Type B pancreatic cell (in vitro differentiated cells): ENCODE results near the gene SIM1. TPM values are rescaled to one million over a fixed set of nuclear protein-coding genes. Genes with fewer than 3 reads are reported as not detected.

Source experiments
- DNase-seq: peaks from one replicate; pipeline ENCODE4 v3.0.0; 2021; ENCODE audit warnings: mixed read lengths; ENCODE audit not compliant: unreplicated experiment; ENCODE audit errors: extremely low spot score
- H3K27ac Mint-ChIP-seq: 2 replicates; pipeline ENCODE4 v1.8.0; 2021; ENCODE audit warnings: mild to moderate bottlenecking, mixed read lengths
- H3K27me3 Mint-ChIP-seq: 2 replicates; pipeline ENCODE4 v1.8.0; 2021; ENCODE audit warnings: mixed read lengths
- H3K36me3 Mint-ChIP-seq: 2 replicates; pipeline ENCODE4 v1.8.0; 2021; ENCODE audit warnings: mixed read lengths
- H3K4me1 Mint-ChIP-seq: one replicate; pipeline ENCODE4 v1.8.0; 2021; ENCODE audit warnings: mixed read lengths; ENCODE audit not compliant: unreplicated experiment
- H3K4me3 Mint-ChIP-seq: 2 replicates; pipeline ENCODE4 v1.8.0; 2021; ENCODE audit warnings: mild to moderate bottlenecking, mixed read lengths
- H3K9me3 Mint-ChIP-seq: 2 replicates; pipeline ENCODE4 v1.8.0; 2021; ENCODE audit warnings: mixed read lengths
- CTCF ChIP-seq: fragments of 200-600 bp; sonication (generic); conservative IDR thresholded peaks from 2 replicates; pipeline ENCODE4 v1.5.0; 2021; ENCODE audit warnings: antibody characterized with exemption, mild to moderate bottlenecking
- total RNA-seq: library from RNA; stranded (reverse); gene quantifications from 2 replicates; pipeline ENCODE4 v1.2.1, GENCODE V29; 2021; ENCODE audit warnings: low replicate concordance

SIM1 gene
- total RNA-seq, 1 donor from 2014 or later = 7.1 TPM

GRCh38 chr6:100353276-100354015 is 111.3 kb downstream of the SIM1 start:
- no peak for TF ChIP-seq CTCF
- no peaks in the 10 kb centered on the region for H3K9me3 Mint-ChIP-seq
- no peaks in the 10 kb centered on the region for H3K36me3 Mint-ChIP-seq
- no peaks in the 10 kb centered on the region for H3K4me1 Mint-ChIP-seq
- DNase-seq = no peak
- no peaks in the 10 kb centered on the region for H3K27me3 Mint-ChIP-seq
- H3K4me3 Mint-ChIP-seq = no peak overlapping the region
- no peak overlapping the region for H3K27ac Mint-ChIP-seq

- Mint-ChIP-seq H3K4me3 (no peak overlapping the region), H3K36me3 (no peaks in the 10 kb centered on the region), H3K9me3 (no peaks in the 10 kb centered on the region), H3K27me3 (no peaks in the 10 kb centered on the region), H3K4me1 (peaks cover 13% of the 10 kb centered on the region), H3K27ac (no peak overlapping the region)
- no peak for DNase-seq
- no peak for TF ChIP-seq CTCF
Measured at GRCh38 chr6:100350139-100350538, 114.6 kb downstream of the SIM1 start.

- no peak overlapping the region for H3K27ac Mint-ChIP-seq
Measured at GRCh38 chr6:100349366-100349765, 115.4 kb downstream of the SIM1 start.

DNA sequence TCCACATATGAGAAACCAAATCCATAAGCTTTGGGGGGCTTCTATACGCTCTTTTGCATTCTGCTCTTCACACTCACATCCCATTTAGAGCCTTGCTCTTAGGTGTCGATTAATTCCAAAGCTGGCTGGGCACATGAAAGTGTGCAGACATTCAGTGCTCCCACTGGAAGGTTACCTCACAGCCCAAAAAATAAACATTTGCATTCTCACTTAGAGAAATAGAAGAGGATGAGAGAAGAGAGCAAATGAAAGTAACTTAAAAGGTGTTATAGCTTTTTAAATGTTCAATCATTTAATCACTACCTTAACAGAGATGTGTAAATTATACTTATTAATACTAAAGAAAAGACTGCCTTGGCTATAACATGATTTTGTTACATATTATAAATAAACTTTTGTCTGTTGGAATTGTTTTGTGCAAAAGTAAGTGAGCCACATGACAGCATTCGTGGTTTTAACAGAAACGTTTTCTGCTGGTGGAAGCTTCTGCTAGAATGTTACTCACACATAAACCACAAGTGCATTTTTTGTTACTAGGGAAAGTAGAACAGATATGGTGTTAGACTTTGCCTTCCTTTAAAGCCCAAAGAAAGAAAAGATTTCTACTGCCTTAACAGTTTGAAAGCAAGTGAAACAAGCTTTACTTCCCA is 116.7 kb downstream of the SIM1 start:
- Mint-ChIP-seq H3K27me3 (no peaks in the 10 kb centered on the region), H3K27ac (no peak overlapping the region), H3K9me3 (no peaks in the 10 kb centered on the region), H3K36me3 (no peaks in the 10 kb centered on the region), H3K4me1 (peaks cover 21% of the 10 kb centered on the region), H3K4me3 (no peak overlapping the region)
- no peak for DNase-seq
- no peak for TF ChIP-seq CTCF

More at GRCh38 chr6:100349366-100349765, 115.4 kb downstream of the SIM1 start:
- H3K9me3 Mint-ChIP-seq = no peaks in the 10 kb centered on the region
- H3K4me3 Mint-ChIP-seq = no peak overlapping the region
- H3K36me3 Mint-ChIP-seq = no peaks in the 10 kb centered on the region
- DNase-seq = no peak
- peaks cover 13% of the 10 kb centered on the region for H3K4me1 Mint-ChIP-seq
- no peaks in the 10 kb centered on the region for H3K27me3 Mint-ChIP-seq
- TF ChIP-seq CTCF = no peak

DNA sequence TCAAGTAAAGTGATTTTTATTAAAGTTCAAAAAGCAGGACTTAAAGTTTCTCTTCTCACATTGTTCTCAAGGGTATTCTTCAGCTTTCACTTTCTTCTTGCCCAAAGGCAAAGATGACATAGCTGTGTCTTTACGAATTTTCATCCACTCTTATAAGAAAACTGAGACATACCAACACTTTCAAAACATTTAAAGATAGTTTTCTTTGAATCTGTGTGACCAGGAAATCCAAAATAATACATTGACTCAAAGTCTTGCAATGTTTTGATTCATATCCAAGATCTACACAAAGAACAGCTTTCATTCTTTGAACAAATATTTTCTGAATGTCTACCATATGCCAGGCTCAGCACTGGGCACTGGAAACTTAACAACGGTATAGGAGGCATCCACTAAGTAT is 117.9 kb downstream of the SIM1 start:
- Mint-ChIP-seq H3K4me3 (no peak overlapping the region), H3K36me3 (no peaks in the 10 kb centered on the region), H3K4me1 (peaks cover 25% of the 10 kb centered on the region), H3K9me3 (no peaks in the 10 kb centered on the region), H3K27me3 (no peaks in the 10 kb centered on the region), H3K27ac (no peak overlapping the region)
- no peak for TF ChIP-seq CTCF
- no peak for DNase-seq
